PC-3 (cell line): Measurements from ENCODE around the gene ACD. TPM values are rescaled to one million over a fixed set of nuclear protein-coding genes. Genes with fewer than 3 reads are reported as not detected.

Source experiments
- ATAC-seq: fragments of 200-7000 bp; cut with Tn5 transposase; 2 replicates; pipeline ENCODE4 v1.9.1; 2020; ENCODE audit warnings: mild to moderate bottlenecking, moderate library complexity
- BruUV-seq: library from RNA; stranded (reverse); fragments of 400-500 nt; replicated peaks from 2 replicates; lab custom pipeline; 2021; lab: Mats Ljungman, UMichigan
- CTCF ChIA-PET: fragments of 300-600 bp; sonication (Branson Sonifier 250); formaldehyde crosslinking; loops from one replicate; lab custom pipeline; 2022; ENCODE audit warnings: antibody characterized with exemption; lab: Charles Lee
- POLR2A ChIA-PET: fragments of 300-600 bp; sonication (Branson Sonifier 250); formaldehyde crosslinking; loops from one replicate; lab custom pipeline; 2022; ENCODE audit warnings: antibody characterized with exemption; ENCODE audit not compliant: unreplicated experiment; lab: Charles Lee
- DNase-seq: peaks from one replicate; pipeline ENCODE4 v3.0.0-alpha.2; 2015
- H2AFZ ChIP-seq: fragments of 300-600 bp; sonication (generic); 2 replicates; pipeline ENCODE4 v1.6.0; 2016; ENCODE audit warnings: antibody characterized with exemption, low read length
- H3F3A ChIP-seq: fragments of 300-600 bp; sonication (generic); one replicate; pipeline ENCODE4 v1.6.0; 2017; ENCODE audit warnings: antibody characterized with exemption, low read length, control low read depth, mild to moderate bottlenecking; ENCODE audit not compliant: unreplicated experiment
- H3K27ac ChIP-seq: fragments of 300-600 bp; sonication (generic); 2 replicates; pipeline ENCODE4 v1.5.1; 2016; ENCODE audit warnings: mild to moderate bottlenecking, low read length
- H3K27me3 ChIP-seq: fragments of 300-600 bp; sonication (generic); 2 replicates; pipeline ENCODE4 v1.6.1; 2016; ENCODE audit warnings: low read length, mixed read lengths
- H3K36me3 ChIP-seq: fragments of 300-600 bp; sonication (generic); 2 replicates; pipeline ENCODE4 v1.6.1; 2016; ENCODE audit warnings: low read depth, mixed run types, low read length, mixed read lengths
- H3K4me1 ChIP-seq: fragments of 300-600 bp; sonication (generic); 2 replicates; pipeline ENCODE4 v1.5.1; 2016; ENCODE audit warnings: low read length; ENCODE audit not compliant: insufficient read depth
- H3K4me2 ChIP-seq: fragments of 300-600 bp; sonication (generic); 2 replicates; pipeline ENCODE4 v1.6.0; 2016; ENCODE audit warnings: low read length
- H3K4me3 ChIP-seq: fragments of 300-600 bp; sonication (generic); 2 replicates; pipeline ENCODE4 v1.5.1; 2016; ENCODE audit warnings: mild to moderate bottlenecking, low read length, mixed read lengths
- H3K79me2 ChIP-seq: fragments of 300-600 bp; sonication (generic); 2 replicates; pipeline ENCODE4 v1.6.1; 2017; ENCODE audit warnings: low read length, mixed read lengths
- H3K9ac ChIP-seq: fragments of 300-600 bp; sonication (generic); 2 replicates; pipeline ENCODE4 v1.6.0; 2016; ENCODE audit warnings: mild to moderate bottlenecking, low read length
- H3K9me2 ChIP-seq: fragments of 300-600 bp; sonication (generic); replicated peaks from 2 replicates; pipeline ENCODE4 v1.6.1; 2016; ENCODE audit warnings: mixed run types, low read length, mixed read lengths
- H3K9me3 ChIP-seq: fragments of 300-600 bp; sonication (generic); 2 replicates; pipeline ENCODE4 v1.6.1; 2016; ENCODE audit warnings: low read length, mixed read lengths
- H4K20me1 ChIP-seq: fragments of 300-600 bp; sonication (generic); 2 replicates; pipeline ENCODE4 v1.6.1; 2016; ENCODE audit warnings: low read length, mixed read lengths
- CTCF ChIP-seq: fragments of 300-600 bp; sonication (generic); conservative IDR thresholded peaks from 2 replicates; pipeline ENCODE4 v1.5.1; 2017; ENCODE audit warnings: antibody characterized with exemption, low read depth, mild to moderate bottlenecking, low read length
- EZH2 ChIP-seq: fragments of 300-600 bp; sonication (generic); IDR thresholded peaks from one replicate; pipeline ENCODE4 v1.6.1; 2017; ENCODE audit warnings: antibody characterized with exemption, mild to moderate bottlenecking, low read length; ENCODE audit not compliant: unreplicated experiment
- EZH2phosphoT487 ChIP-seq: fragments of 300-600 bp; sonication (generic); IDR thresholded peaks from 2 replicates; pipeline ENCODE4 v1.6.1; 2018; ENCODE audit warnings: mild to moderate bottlenecking, antibody characterized with exemption, low read length, borderline replicate concordance
- intact Hi-C: fragments of 100-400 bp; cut with micrococcal nuclease; formaldehyde crosslinking; loops from 2 replicates; pipeline ENCODE4 v1.9.0; 2023
- total RNA-seq: library from RNA; depleted of rRNA; stranded (reverse); fragments of >200 nt; gene quantifications from 2 replicates; pipeline ENCODE4 v1.2.3, GENCODE V29; 2014

Gene ACD
- total RNA-seq, 1 experiment from 2014 or later, result 26.3 TPM

DNA sequence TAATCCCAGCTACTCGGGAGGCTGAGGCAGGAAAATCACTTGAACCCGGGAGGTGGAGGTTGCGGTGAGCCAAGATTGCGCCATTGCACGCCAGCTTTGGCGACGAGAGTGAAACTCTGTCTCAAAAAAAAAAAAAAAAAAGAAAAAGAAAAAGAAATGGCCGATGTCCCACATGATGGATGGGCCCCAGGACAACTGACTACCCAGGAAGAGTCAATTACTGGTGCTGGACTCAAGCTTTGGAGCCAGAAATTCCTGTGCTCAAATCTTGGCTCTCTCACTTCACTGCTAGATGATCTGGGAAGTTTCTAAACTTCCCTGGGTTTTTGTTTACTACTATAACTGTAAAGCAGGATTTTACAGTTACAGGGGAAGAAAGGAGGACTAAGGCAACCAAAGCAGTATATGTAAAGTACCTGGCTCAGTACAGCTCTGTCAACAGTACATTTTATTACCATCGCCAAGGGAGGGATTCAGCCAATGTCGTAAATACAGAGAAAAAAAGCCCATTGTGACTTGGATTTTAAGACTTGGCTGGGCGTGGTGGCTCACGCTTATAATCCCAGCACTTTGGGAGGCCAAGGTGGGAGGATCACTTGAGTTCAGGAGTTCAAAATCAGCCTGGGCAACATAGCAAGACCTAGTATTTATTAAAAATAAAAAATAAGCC, 18.4 kb upstream of the ACD start:
- DNase-seq (no peak), ATAC-seq (peak; percentile 68)
- TF ChIP-seq CTCF, result no peak
- TF ChIP-seq EZH2, result no peak
- TF ChIP-seq EZH2phosphoT487, result no peak
- intact Hi-C loops, result loop anchor here (1.0 kb wide), 1 partner anchor 127 kb away; no protein-coding TSS in a partner anchor
- H3K27me3 ChIP-seq, result no peaks in the 10 kb centered on the region
- 0 out of 2 replicates have a peak overlapping the region, but pooled peaks have one; percentile 12 for H3K27ac ChIP-seq
- H3K36me3 ChIP-seq, result no peaks in the 10 kb centered on the region; the same call in 1 of the 2 replicates
- H3K4me2 ChIP-seq, result no peak overlapping the region
- no peaks in the 10 kb centered on the region for H3K79me2 ChIP-seq
- H3K9ac ChIP-seq, result no peak overlapping the region
- no peaks in the 10 kb centered on the region for H4K20me1 ChIP-seq
- no peaks in the 10 kb centered on the region for H3K9me3 ChIP-seq
- ChIA-PET POLR2A (no interaction called here), CTCF (interaction anchor here (0.5 to 0.6 kb wide), 2 partner anchors 131 to 165 kb away, joined by 3 to 4 read pairs; no protein-coding TSS in a partner anchor)
- H2AFZ ChIP-seq, result no peak overlapping the region
- no peak overlapping the region for H3K4me3 ChIP-seq
- no TSS peak for BruUV-seq
- H3K9me2 ChIP-seq, result no peaks in the 10 kb centered on the region
- H3F3A ChIP-seq, result no peaks in the 10 kb centered on the region
- H3K4me1 ChIP-seq, result peaks cover 5% of the 10 kb centered on the region

DNA sequence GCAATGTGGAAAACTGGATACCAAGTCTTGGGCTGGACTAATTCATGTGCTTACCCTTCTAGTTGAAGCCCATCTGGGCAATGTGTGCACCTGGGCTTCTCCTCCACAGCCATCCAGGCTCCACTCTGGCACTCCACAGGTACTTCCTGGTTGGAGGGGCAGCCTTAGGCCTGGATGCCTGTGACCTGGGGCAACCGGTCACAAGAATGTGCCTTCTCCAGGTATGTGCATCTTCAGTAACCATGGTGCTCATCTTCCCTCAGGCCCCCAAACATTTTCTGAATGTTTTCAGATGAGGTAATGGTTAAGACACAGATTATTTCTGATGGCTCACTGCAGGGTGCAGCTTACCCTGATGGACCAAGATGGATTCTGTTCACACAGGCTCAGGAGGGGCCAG, 17.7 kb upstream of the ACD start:
- no peak overlapping the region for H3K4me2 ChIP-seq
- no peak for DNase-seq
- intact Hi-C loops, result loop anchor here (1.0 kb wide), 1 partner anchor 128 kb away; no protein-coding TSS in a partner anchor
- H3F3A ChIP-seq, result no peaks in the 10 kb centered on the region
- H3K9me2 ChIP-seq, result no peaks in the 10 kb centered on the region
- H3K4me3 ChIP-seq, result no peak overlapping the region
- no peaks in the 10 kb centered on the region for H3K27me3 ChIP-seq
- H4K20me1 ChIP-seq, result no peaks in the 10 kb centered on the region
- H3K9me3 ChIP-seq, result no peaks in the 10 kb centered on the region
- H3K4me1 ChIP-seq, result peaks cover 5% of the 10 kb centered on the region
- no peak for TF ChIP-seq CTCF
- no peak for TF ChIP-seq EZH2phosphoT487
- TF ChIP-seq EZH2, result no peak
- H2AFZ ChIP-seq, result no peak overlapping the region
- no peak overlapping the region for H3K27ac ChIP-seq
- H3K36me3 ChIP-seq, result no peaks in the 10 kb centered on the region; the same call in 1 of the 2 replicates
- ChIA-PET POLR2A (no interaction called here), CTCF (no interaction called here)
- H3K9ac ChIP-seq, result no peak overlapping the region
- H3K79me2 ChIP-seq, result no peaks in the 10 kb centered on the region
- BruUV-seq, result no TSS peak
- no peak for ATAC-seq

GRCh38 chr16:67676939-67677338, 16.9 kb upstream of the ACD start:
- Histone ChIP-seq H3K27ac (peak overlapping the region; percentile 49), H3K4me3 (no peak overlapping the region), H3K4me2 (no peak overlapping the region), H3K9me2 (no peaks in the 10 kb centered on the region), H4K20me1 (no peaks in the 10 kb centered on the region), H3K4me1 (peaks cover 5% of the 10 kb centered on the region), H3K79me2 (no peaks in the 10 kb centered on the region), H3K27me3 (no peaks in the 10 kb centered on the region), H3K9me3 (no peaks in the 10 kb centered on the region), H3F3A (no peaks in the 10 kb centered on the region), H3K36me3 (no peaks in the 10 kb centered on the region), H3K9ac (no peak overlapping the region), H2AFZ (no peak overlapping the region)
- ChIA-PET CTCF (no interaction called here), POLR2A (no interaction called here)
- ATAC-seq, result no peak
- TF ChIP-seq EZH2, result no peak
- intact Hi-C loops, result no loop called here
- BruUV-seq, result no TSS peak
- no peak for DNase-seq
